OCI-LY1 (cell line): ENCODE data around the gene DUSP9.

Experiments used
- H2AFZ ChIP-seq: fragments of 200-600 bp; sonication (generic), shearing (Covaris generic); 2 replicates; pipeline ENCODE4 v1.6.0; 2014; ENCODE audit warnings: antibody characterized with exemption, mild to moderate bottlenecking, low read length
- H3F3A ChIP-seq: fragments of 200-600 bp; sonication (generic), shearing (Covaris generic); 2 replicates; pipeline ENCODE4 v1.6.0; 2014; ENCODE audit warnings: mild to moderate bottlenecking, antibody characterized with exemption, low read length, moderate library complexity; ENCODE audit not compliant: insufficient read depth
- H3K27ac ChIP-seq: fragments of 200-600 bp; sonication (generic); 2 replicates; pipeline ENCODE4 v1.5.1; 2014; ENCODE audit warnings: low read length, mixed run types, mild to moderate bottlenecking, low read depth; ENCODE audit not compliant: poor library complexity, severe bottlenecking
- H3K27me3 ChIP-seq: fragments of 200-600 bp; sonication (generic); 2 replicates; pipeline ENCODE4 v1.6.0; 2014; ENCODE audit warnings: antibody characterized with exemption, mild to moderate bottlenecking, low read length, moderate library complexity; ENCODE audit not compliant: insufficient read depth
- H3K36me3 ChIP-seq: fragments of 200-600 bp; sonication (generic); 2 replicates; pipeline ENCODE4 v1.6.1; 2014; ENCODE audit warnings: mild to moderate bottlenecking, antibody characterized with exemption, low read length, moderate library complexity, mixed read lengths; ENCODE audit not compliant: insufficient read depth
- H3K4me1 ChIP-seq: fragments of 200-600 bp; sonication (generic); 2 replicates; pipeline ENCODE4 v1.5.1; 2014; ENCODE audit warnings: mild to moderate bottlenecking, low read length, moderate library complexity; ENCODE audit not compliant: insufficient read depth, severe bottlenecking
- H3K4me2 ChIP-seq: fragments of 200-600 bp; sonication (generic), shearing (Covaris generic); 2 replicates; pipeline ENCODE4 v1.6.1; 2014; ENCODE audit warnings: low read length
- H3K4me3 ChIP-seq: fragments of 200-600 bp; sonication (generic); 2 replicates; pipeline ENCODE4 v1.5.1; 2014; ENCODE audit warnings: low read length, low read depth, mild to moderate bottlenecking, mixed read lengths; ENCODE audit not compliant: poor library complexity, severe bottlenecking
- H3K79me2 ChIP-seq: fragments of 200-600 bp; shearing (Covaris generic); 2 replicates; pipeline ENCODE4 v1.6.1; 2016; ENCODE audit warnings: mixed run types, low read length, mixed read lengths; ENCODE audit not compliant: insufficient read depth
- H3K9ac ChIP-seq: fragments of 200-600 bp; sonication (generic), shearing (Covaris generic); 2 replicates; pipeline ENCODE4 v1.6.1; 2014; ENCODE audit warnings: mild to moderate bottlenecking, low read length, mixed read lengths
- H3K9me2 ChIP-seq: fragments of 200-600 bp; sonication (generic), shearing (Covaris generic); 2 replicates; pipeline ENCODE4 v1.6.1; 2014; ENCODE audit warnings: low read depth, mild to moderate bottlenecking, low read length, mixed read lengths
- H3K9me3 ChIP-seq: fragments of 200-600 bp; shearing (Covaris generic); 2 replicates; pipeline ENCODE4 v1.6.1; 2014; ENCODE audit warnings: low read length, mixed read lengths
- H4K20me1 ChIP-seq: fragments of 200-600 bp; sonication (generic), shearing (Covaris generic); 2 replicates; pipeline ENCODE4 v1.6.0; 2016; ENCODE audit warnings: mild to moderate bottlenecking, low read length; ENCODE audit not compliant: insufficient read depth
- EZH2 ChIP-seq: fragments of 200-600 bp; sonication (generic), shearing (Covaris generic); IDR thresholded peaks from 2 replicates; pipeline ENCODE4 v1.8.0; 2017; ENCODE audit warnings: borderline replicate concordance, mixed run types, mild to moderate bottlenecking, antibody characterized with exemption, low read length, moderate library complexity, mixed read lengths
- TF ChIP-seq, protein P1 (sequence below): fragments of 200-600 bp; sonication (generic), shearing (Covaris generic); IDR thresholded peaks from 2 replicates; pipeline ENCODE4 v1.5.1; 2017; ENCODE audit warnings: mild to moderate bottlenecking, antibody characterized with exemption, low read length, moderate library complexity, mixed read lengths

DUSP9 gene

GRCh38 chrX:153620576-153620975, 26.4 kb upstream of the DUSP9 start:
- H3K4me2 ChIP-seq: no peak overlapping the region
- no peaks in the 10 kb centered on the region for H3K9me3 ChIP-seq
- no peaks in the 10 kb centered on the region for H3K79me2 ChIP-seq
- H3K36me3 ChIP-seq: no peaks in the 10 kb centered on the region
- H3K4me3 ChIP-seq: no peak overlapping the region
- no peaks in the 10 kb centered on the region for H4K20me1 ChIP-seq
- TF ChIP-seq EZH2: no peak
- H3K27ac ChIP-seq: no peak overlapping the region
- no peaks in the 10 kb centered on the region for H3F3A ChIP-seq
- no peaks in the 10 kb centered on the region for H3K9me2 ChIP-seq
- H2AFZ ChIP-seq: no peak overlapping the region
- H3K9ac ChIP-seq: no peak overlapping the region
- no peaks in the 10 kb centered on the region for H3K27me3 ChIP-seq
- no peaks in the 10 kb centered on the region for H3K4me1 ChIP-seq

- TF ChIP-seq, protein P1, sequence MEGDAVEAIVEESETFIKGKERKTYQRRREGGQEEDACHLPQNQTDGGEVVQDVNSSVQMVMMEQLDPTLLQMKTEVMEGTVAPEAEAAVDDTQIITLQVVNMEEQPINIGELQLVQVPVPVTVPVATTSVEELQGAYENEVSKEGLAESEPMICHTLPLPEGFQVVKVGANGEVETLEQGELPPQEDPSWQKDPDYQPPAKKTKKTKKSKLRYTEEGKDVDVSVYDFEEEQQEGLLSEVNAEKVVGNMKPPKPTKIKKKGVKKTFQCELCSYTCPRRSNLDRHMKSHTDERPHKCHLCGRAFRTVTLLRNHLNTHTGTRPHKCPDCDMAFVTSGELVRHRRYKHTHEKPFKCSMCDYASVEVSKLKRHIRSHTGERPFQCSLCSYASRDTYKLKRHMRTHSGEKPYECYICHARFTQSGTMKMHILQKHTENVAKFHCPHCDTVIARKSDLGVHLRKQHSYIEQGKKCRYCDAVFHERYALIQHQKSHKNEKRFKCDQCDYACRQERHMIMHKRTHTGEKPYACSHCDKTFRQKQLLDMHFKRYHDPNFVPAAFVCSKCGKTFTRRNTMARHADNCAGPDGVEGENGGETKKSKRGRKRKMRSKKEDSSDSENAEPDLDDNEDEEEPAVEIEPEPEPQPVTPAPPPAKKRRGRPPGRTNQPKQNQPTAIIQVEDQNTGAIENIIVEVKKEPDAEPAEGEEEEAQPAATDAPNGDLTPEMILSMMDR: no peak
- TF ChIP-seq EZH2: no peak
- Histone ChIP-seq H4K20me1 (no peaks in the 10 kb centered on the region), H3K9me3 (no peaks in the 10 kb centered on the region), H2AFZ (no peak overlapping the region), H3K27me3 (no peaks in the 10 kb centered on the region), H3K9me2 (no peaks in the 10 kb centered on the region), H3K9ac (no peak overlapping the region), H3K27ac (no peak overlapping the region), H3K79me2 (no peaks in the 10 kb centered on the region), H3K4me3 (no peak overlapping the region), H3K4me2 (no peak overlapping the region), H3K4me1 (no peaks in the 10 kb centered on the region), H3F3A (no peaks in the 10 kb centered on the region), H3K36me3 (no peaks in the 10 kb centered on the region)
Measured at GRCh38 chrX:153621949-153622598, 24.9 kb upstream of the DUSP9 start.

GRCh38 chrX:153622661-153623309, 24.2 kb upstream of the DUSP9 start:
- no peaks in the 10 kb centered on the region for H3F3A ChIP-seq
- no peaks in the 10 kb centered on the region for H3K27me3 ChIP-seq
- H4K20me1 ChIP-seq: no peaks in the 10 kb centered on the region
- no peaks in the 10 kb centered on the region for H3K36me3 ChIP-seq
- no peak overlapping the region for H2AFZ ChIP-seq
- no peak overlapping the region for H3K9ac ChIP-seq
- no peaks in the 10 kb centered on the region for H3K9me3 ChIP-seq
- no peak overlapping the region for H3K4me3 ChIP-seq
- H3K79me2 ChIP-seq: no peaks in the 10 kb centered on the region
- TF ChIP-seq EZH2: no peak
- TF ChIP-seq, protein P1: no peak
- no peak overlapping the region for H3K4me2 ChIP-seq
- no peaks in the 10 kb centered on the region for H3K9me2 ChIP-seq
- no peak overlapping the region for H3K27ac ChIP-seq
- H3K4me1 ChIP-seq: no peaks in the 10 kb centered on the region
